ENCODE results near the gene SNW1.

The SNW1 gene

GRCh38 chr14:77799863-77800730 lies 39.1 kb upstream of the SNW1 start, which contains the start of gene ADCK1 (continued):
- TF ChIP-seq ZNF639 (tag by site-specific recombination; IDR thresholded peaks at IDR 0.05) (no peak), ZNF169 (tag by site-specific recombination; IDR thresholded peaks at IDR 0.05) (no peak), ZNF621 (tag by site-specific recombination; IDR thresholded peaks at IDR 0.05) (no peak), ZNF354C (tag by site-specific recombination; IDR thresholded peaks at IDR 0.05; ENCODE audit: borderline replicate concordance, low read depth) (no peak), ZNF585B (tag by site-specific recombination; IDR thresholded peaks at IDR 0.05) (no peak), ZNF24 (tag by site-specific recombination; IDR thresholded peaks at IDR 0.05) (0 out of 2 replicates have a peak, but pooled peaks have one; percentile 12), ZNF155 (tag by site-specific recombination; IDR thresholded peaks at IDR 0.05) (no peak), ZNF645 (tag by site-specific recombination; IDR thresholded peaks at IDR 0.05) (no peak), ZNF2 (tag by site-specific recombination; IDR thresholded peaks at IDR 0.05) (0 out of 2 replicates have a peak, but pooled peaks have one; percentile 16), TSHZ1 (tag by site-specific recombination; IDR thresholded peaks at IDR 0.05; ENCODE audit: borderline replicate concordance) (no peak), ZBTB48 (tag by site-specific recombination; IDR thresholded peaks at IDR 0.05) (no peak), ZNF558 (tag by site-specific recombination; IDR thresholded peaks at IDR 0.05) (no peak), GFI1B (tag by site-specific recombination; IDR thresholded peaks at IDR 0.05) (no peak), PBX3 (CRISPR knock-in tag; IDR thresholded peaks at IDR 0.05) (no peak), ZNF76 (tag by site-specific recombination; IDR thresholded peaks at IDR 0.05; ENCODE audit: borderline replicate concordance, low read depth) (peak; percentile 90), SP3 (tag by site-specific recombination; IDR thresholded peaks at IDR 0.05) (peak; percentile 56), SP2 (tag by site-specific recombination; IDR thresholded peaks at IDR 0.05) (peak; percentile 20; the same call in 1 of the 2 replicates), ZNF670 (tag by site-specific recombination; IDR thresholded peaks at IDR 0.05; ENCODE audit: low read depth) (no peak), ZNF391 (tag by site-specific recombination; IDR thresholded peaks at IDR 0.05; ENCODE audit: borderline replicate concordance, low read depth) (no peak), ZNF121 (tag by site-specific recombination; IDR thresholded peaks at IDR 0.05) (peak; percentile 87), ZBTB44 (tag by site-specific recombination; IDR thresholded peaks at IDR 0.05) (no peak), ZFHX2 (tag by site-specific recombination; conservative IDR thresholded peaks at IDR 0.05) (peak; percentile 78), ZNF302 (tag by site-specific recombination; IDR thresholded peaks at IDR 0.05; ENCODE audit: low read depth) (no peak), ZNF350 (tag by site-specific recombination; IDR thresholded peaks at IDR 0.05) (no peak), ZNF791 (tag by site-specific recombination; IDR thresholded peaks at IDR 0.05) (no peak), PATZ1 (tag by site-specific recombination; IDR thresholded peaks at IDR 0.05) (peak; percentile 46; the same call in 1 of the 2 replicates), KLF10 (tag by site-specific recombination; IDR thresholded peaks at IDR 0.05) (no peak), ZEB2 (tag by site-specific recombination; IDR thresholded peaks at IDR 0.05) (no peak; the same call in 1 of the 2 replicates), OSR2 (tag by site-specific recombination; IDR thresholded peaks at IDR 0.05) (peak; percentile 84)
